GM18505 (cell line): ENCODE data around the gene INSL3.
"Not testable (repeated sequence)": the region's sequence is repeated elsewhere in the genome, so short reads cannot be mapped to it uniquely, and the experiment has no call there.

Source experiments
- ATAC-seq: cut with Tn5 transposase; IDR thresholded peaks from one replicate; pipeline ENCODE4 v1.9.1; 2021; ENCODE audit not compliant: unreplicated experiment
- POLR2A ChIP-seq: IDR thresholded peaks from 4 replicates; pipeline ENCODE4 v1.6.1; 2011; ENCODE audit warnings: borderline replicate concordance; ENCODE audit not compliant: insufficient read depth, insufficient read length; ENCODE audit errors: extremely low read depth

INSL3 gene

GRCh38 chr19:17795495-17795856 is 25.8 kb downstream of the INSL3 start:
- TF ChIP-seq POLR2A: no peak
- ATAC-seq: no peak

GRCh38 chr19:17794731-17795494 is 26.4 kb downstream of the INSL3 start, which contains the start of gene B3GNT3:
Gene B3GNT3 (plus strand): TSS chr19:17795138. CDS start chr19:17807808, 12,670 bp downstream.
- no peak for ATAC-seq
- TF ChIP-seq POLR2A: no peak

- ATAC-seq: no peak
- no peak for TF ChIP-seq POLR2A
Observed at GRCh38 chr19:17794412-17794730, 26.9 kb downstream of the INSL3 start.

- ATAC-seq: no peak
Observed at GRCh38 chr19:17790059-17790780, 31.1 kb downstream of the INSL3 start.

GRCh38 chr19:17788632-17789031 is 32.7 kb downstream of the INSL3 start:
- no peak for ATAC-seq
- TF ChIP-seq POLR2A: no peak

More at GRCh38 chr19:17790059-17790780, 31.1 kb downstream of the INSL3 start:
- TF ChIP-seq POLR2A: no peak

GRCh38 chr19:17787274-17787913 is 33.9 kb downstream of the INSL3 start:
- no peak for TF ChIP-seq POLR2A
- no peak for ATAC-seq

GRCh38 chr19:17784201-17785008 is 36.9 kb downstream of the INSL3 start:
- no peak for ATAC-seq
- TF ChIP-seq POLR2A: no peak

GRCh38 chr19:17783721-17784120 is 37.6 kb downstream of the INSL3 start:
- ATAC-seq: not testable (repeated sequence)

GRCh38 chr19:17780781-17781180 is 40.5 kb downstream of the INSL3 start:
- TF ChIP-seq POLR2A: no peak
- ATAC-seq: no peak

GRCh38 chr19:17778968-17779929 is 42.1 kb downstream of the INSL3 start:
- TF ChIP-seq POLR2A: no peak
- no peak for ATAC-seq

- ATAC-seq: no peak
- no peak for TF ChIP-seq POLR2A
Observed at GRCh38 chr19:17778251-17778967, 42.9 kb downstream of the INSL3 start.

GRCh38 chr19:17777840-17778239 is 43.5 kb downstream of the INSL3 start:
- not testable (repeated sequence) for ATAC-seq
